HepG2 (cell line): ENCODE data around the gene CELA2B. TPM values are rescaled to one million over a fixed set of nuclear protein-coding genes. Genes with fewer than 3 reads are reported as not detected.

Experiments
- ATAC-seq: fragments of 200-7000 bp; cut with Tn5 transposase; 3 replicates; pipeline ENCODE4 v1.9.1; 2020; ENCODE audit warnings: mild to moderate bottlenecking, moderate library complexity
- BruUV-seq: library from RNA; stranded (reverse); fragments of 400-500 nt; replicated peaks from 2 replicates; lab custom pipeline; 2021; lab: Mats Ljungman, UMichigan
- CTCF ChIA-PET: fragments of 300-600 bp; formaldehyde crosslinking; extraction: SDS; loops from one replicate; lab custom pipeline; 2021; ENCODE audit warnings: low total read pairs, inconsistent platforms, low intra/inter-chr PET ratio; lab: Yijun Ruan, JAX
- POLR2A ChIA-PET: fragments of 350-600 bp; sonication (Branson Sonifier 250); formaldehyde crosslinking; loops from one replicate; lab custom pipeline; 2020; ENCODE audit warnings: antibody characterized with exemption, inconsistent platforms; lab: Yijun Ruan, JAX
- DNase-seq: peaks from one replicate; pipeline ENCODE4 v3.0.0-alpha.2; 2015; ENCODE audit warnings: low spot score
- FAIRE-seq: peaks from 3 replicates; lab custom pipeline; 2011; peaks lifted over from hg19 to GRCh38; lab: Jason Lieb, UNC
- H2AFZ ChIP-seq: one replicate; pipeline ENCODE4 v1.6.1; 2011; ENCODE audit warnings: low read length, inconsistent platforms
- H3K27ac ChIP-seq: fragments of 300-600 bp; 3 replicates; pipeline ENCODE4 v1.8.0; 2011; ENCODE audit warnings: mixed run types, mild to moderate bottlenecking, mixed read lengths, low read length, inconsistent platforms; ENCODE audit not compliant: insufficient read depth; ENCODE audit errors: extremely low read length
- H3K27me3 ChIP-seq, 2 experiments: fragments of 200-600 bp in 1 of 2; 2 replicates in 1 of 2; 3 replicates in 1 of 2; pipeline versions ENCODE4 v1.6.0 to v1.8.0; 2011; ENCODE audit warnings: low read length in 2 of 2, mild to moderate bottlenecking in 2 of 2, moderate library complexity in 2 of 2, inconsistent platforms in 1 of 2; ENCODE audit not compliant: insufficient read depth in 2 of 2, control insufficient read depth in 1 of 2
- H3K36me3 ChIP-seq, 2 experiments: fragments of 200-600 bp in 1 of 2; replicated peaks in 1 of 2; 2 replicates in 1 of 2; 3 replicates in 1 of 2; pipeline versions ENCODE4 v1.5.1 to v1.8.0; 2011; ENCODE audit warnings: low read length in 2 of 2, inconsistent platforms in 1 of 2; ENCODE audit not compliant: insufficient read depth in 2 of 2, control insufficient read depth in 1 of 2
- H3K4me1 ChIP-seq: 2 replicates; pipeline ENCODE4 v1.5.1; 2012; ENCODE audit warnings: low read length, inconsistent platforms; ENCODE audit not compliant: insufficient read depth
- H3K4me2 ChIP-seq: 2 replicates; pipeline ENCODE4 v1.6.0; 2011; ENCODE audit warnings: low read depth, low read length, inconsistent platforms
- H3K4me3 ChIP-seq, 3 experiments: fragments of 200-600 bp in 1 of 3; sonication (generic), shearing (Covaris generic) in 1 of 3; replicated peaks in 1 of 3; 2 replicates each; pipeline ENCODE4 v1.5.1; 2011 to 2016; ENCODE audit warnings: low read length in 3 of 3, inconsistent platforms in 2 of 3, low read depth in 2 of 3, mild to moderate bottlenecking in 2 of 3, control low read depth in 1 of 3, mixed read lengths in 1 of 3; ENCODE audit not compliant: insufficient read depth in 1 of 3
- H3K79me2 ChIP-seq: one replicate; pipeline ENCODE4 v1.6.1; 2011; ENCODE audit warnings: low read length, inconsistent platforms; ENCODE audit not compliant: insufficient read depth
- H3K9ac ChIP-seq: 2 replicates; pipeline ENCODE4 v1.6.0; 2011; ENCODE audit warnings: mild to moderate bottlenecking, low read depth, low read length, inconsistent platforms; ENCODE audit not compliant: insufficient read depth
- H3K9me3 ChIP-seq: 2 replicates; pipeline ENCODE4 v1.5.1; 2012; ENCODE audit warnings: mild to moderate bottlenecking, low read length
- H4K20me1 ChIP-seq: 2 replicates; pipeline ENCODE4 v1.6.0; 2011; ENCODE audit warnings: inconsistent platforms, mild to moderate bottlenecking, low read length, moderate library complexity; ENCODE audit not compliant: insufficient read depth
- FOXA1 ChIP-seq, 2 experiments: fragments of 450-650 bp in 1 of 2; sonication (generic) in 1 of 2; formaldehyde crosslinking in 1 of 2; IDR thresholded peaks; 2 replicates each; pipeline versions ENCODE4 v1.4.0 to v1.6.1; 2016 to 2020; ENCODE audit warnings: missing genetic modification reagents in 1 of 2
- HOXA3 ChIP-seq: sonication (generic); formaldehyde crosslinking; IDR thresholded peaks from 2 replicates; pipeline ENCODE4 v1.5.0; 2020; ENCODE audit warnings: missing genetic modification reagents
- HOXD1 ChIP-seq: sonication (generic); formaldehyde crosslinking; IDR thresholded peaks from 2 replicates; pipeline ENCODE4 v1.5.0; 2020; ENCODE audit warnings: missing genetic modification reagents
- JUN ChIP-seq: sonication (generic); formaldehyde crosslinking; IDR thresholded peaks from 2 replicates; pipeline ENCODE4 v1.4.0; 2020; ENCODE audit warnings: mild to moderate bottlenecking, missing genetic modification reagents
- NCOA1 ChIP-seq: sonication (generic); formaldehyde crosslinking; IDR thresholded peaks from 2 replicates; pipeline ENCODE4 v1.9.0; 2021; ENCODE audit warnings: missing genetic modification reagents
- NFRKB ChIP-seq: fragments of 450-650 bp; IDR thresholded peaks from 2 replicates; pipeline ENCODE4 v1.6.1; 2017
- NR1H2 ChIP-seq: sonication (generic); formaldehyde crosslinking; IDR thresholded peaks from 2 replicates; pipeline ENCODE4 v1.8.1; 2022; ENCODE audit warnings: low read depth, missing genetic modification reagents, borderline replicate concordance
- PTBP1 ChIP-seq: fragments of 200-400 bp; formaldehyde crosslinking; IDR thresholded peaks from 2 replicates; pipeline ENCODE4 v1.6.1; 2018; ENCODE audit warnings: low read length, low read depth; ENCODE audit not compliant: poor library complexity, severe bottlenecking
- SOX5 ChIP-seq: IDR thresholded peaks from 2 replicates; pipeline ENCODE4 v1.6.1; 2016; ENCODE audit warnings: borderline replicate concordance
- SP1 ChIP-seq, 2 experiments: fragments of 450-650 bp in 1 of 2; sonication (generic) in 1 of 2; formaldehyde crosslinking in 1 of 2; IDR thresholded peaks; 2 replicates each; pipeline versions ENCODE4 v1.4.0 to v1.6.1; 2016 to 2020; ENCODE audit warnings: missing genetic modification reagents in 1 of 2
- SSRP1 ChIP-seq: IDR thresholded peaks from 2 replicates; pipeline ENCODE4 v1.6.1; 2016; ENCODE audit warnings: control low read depth
- WGBS: methylation state at CpG from one replicate; pipeline ENCODE4 v1.1.6; 2017; ENCODE audit warnings: low lambda C conversion rate; 5-methylcytosine and 5-hydroxymethylcytosine counted together
- in situ Hi-C: cut with HindIII; loops from 2 replicates; pipeline ENCODE4 v1.10.0; 2017; ENCODE audit warnings: low pct_unique_long_range_greater_than_20kb; ENCODE audit not compliant: extremely low pct_ligation_motif_present
- intact Hi-C: fragments of 100-400 bp; cut with micrococcal nuclease; formaldehyde crosslinking; loops from one replicate; pipeline ENCODE4 v1.10.0; 2022; ENCODE audit not compliant: unreplicated experiment
- polyA plus RNA-seq, 8 experiments: library from polyadenylated mRNA; depleted of rRNA in 3 of 8; stranded (reverse) in 7 of 8; unstranded in 1 of 8; fragments of >200 nt; fragmentation: Illumina TruSeq in 4 of 8; extraction: Trizol in 4 of 8; gene quantifications; 2 replicates each; pipeline versions ENCODE4 v1.2.1 to v1.2.3, GENCODE V29; 2011 to 2016; ENCODE audit warnings: low read depth in 4 of 8, missing spikeins in 1 of 8, mixed read lengths in 1 of 8; ENCODE audit not compliant: insufficient read depth in 1 of 8
- total RNA-seq, 5 experiments: library from RNA; depleted of rRNA; stranded (reverse); fragments of >200 nt; fragmentation: Illumina TruSeq; extraction: Trizol; gene quantifications; 2 replicates each; pipeline ENCODE4 v1.2.3, GENCODE V29; 2016; ENCODE audit warnings: low read depth in 1 of 5
- TF ChIP-seq, protein P1 (sequence below): sonication (generic); formaldehyde crosslinking; IDR thresholded peaks from 2 replicates; pipeline ENCODE4 v1.4.0; 2020; ENCODE audit warnings: low read depth, mild to moderate bottlenecking, missing genetic modification reagents
- TF ChIP-seq, protein P2 (sequence below): sonication (generic); formaldehyde crosslinking; IDR thresholded peaks from 2 replicates; pipeline ENCODE4 v1.5.1; 2020; ENCODE audit warnings: mild to moderate bottlenecking, missing genetic modification reagents

Gene CELA2B
- total and polyA plus RNA-seq, 2 of the 13 experiments (the other 11 are each of a cell fraction or from before 2014, with no cell fraction given), result not detected

DNA sequence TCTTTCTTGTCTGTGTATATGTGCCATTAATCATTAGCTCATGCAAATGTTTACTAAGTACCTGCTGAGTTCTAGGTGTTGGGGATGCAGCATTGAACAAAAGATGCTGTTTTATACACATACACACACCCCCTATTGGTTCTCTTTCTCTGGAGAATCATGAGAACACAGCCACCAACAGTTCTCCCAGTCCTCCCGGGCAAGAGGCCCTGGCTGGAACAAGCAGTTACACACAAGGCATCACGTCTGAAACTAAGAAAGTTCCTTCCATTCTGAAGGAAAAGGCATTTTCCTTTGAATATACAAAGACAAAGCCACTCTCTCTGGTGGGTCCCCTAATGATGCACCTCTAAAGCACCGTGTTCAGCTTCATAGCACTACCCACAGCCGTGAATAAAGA lies 37.3 kb downstream of the CELA2B start:
- TF ChIP-seq NR1H2 (CRISPR knock-in tag) (no peak), HOXD1 (CRISPR knock-in tag) (no peak), NFRKB (no peak), SSRP1 (CRISPR knock-in tag) (no peak), FOXA1 (IDR thresholded peaks at IDR 0.05) (no peak), FOXA1 (CRISPR knock-in tag; IDR thresholded peaks at IDR 0.05) (no peak), HOXA3 (CRISPR knock-in tag) (no peak)
- TF ChIP-seq, protein P1, sequence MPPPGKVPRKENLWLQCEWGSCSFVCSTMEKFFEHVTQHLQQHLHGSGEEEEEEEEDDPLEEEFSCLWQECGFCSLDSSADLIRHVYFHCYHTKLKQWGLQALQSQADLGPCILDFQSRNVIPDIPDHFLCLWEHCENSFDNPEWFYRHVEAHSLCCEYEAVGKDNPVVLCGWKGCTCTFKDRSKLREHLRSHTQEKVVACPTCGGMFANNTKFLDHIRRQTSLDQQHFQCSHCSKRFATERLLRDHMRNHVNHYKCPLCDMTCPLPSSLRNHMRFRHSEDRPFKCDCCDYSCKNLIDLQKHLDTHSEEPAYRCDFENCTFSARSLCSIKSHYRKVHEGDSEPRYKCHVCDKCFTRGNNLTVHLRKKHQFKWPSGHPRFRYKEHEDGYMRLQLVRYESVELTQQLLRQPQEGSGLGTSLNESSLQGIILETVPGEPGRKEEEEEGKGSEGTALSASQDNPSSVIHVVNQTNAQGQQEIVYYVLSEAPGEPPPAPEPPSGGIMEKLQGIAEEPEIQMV (CRISPR knock-in tag), result no peak
- TF ChIP-seq, all 625 proteins: peak for 0

DNA sequence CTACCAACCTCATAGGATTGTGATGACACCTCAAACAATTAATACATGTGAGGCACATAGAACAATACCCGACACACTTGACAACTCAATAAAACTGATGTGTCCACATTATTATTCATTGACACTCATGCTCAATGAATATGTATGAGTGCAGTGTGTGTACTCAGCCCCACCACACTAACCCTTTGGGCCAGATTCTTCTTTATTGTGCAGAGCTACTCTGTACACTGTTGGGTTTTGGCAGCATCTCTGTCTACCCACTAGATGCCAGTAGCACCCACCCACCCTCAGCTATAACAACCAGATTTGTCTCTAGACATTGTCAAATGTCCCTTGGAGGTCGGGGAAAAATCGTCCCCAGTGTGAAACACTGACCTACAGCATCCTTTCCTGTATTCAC lies 38.0 kb downstream of the CELA2B start:
- BruUV-seq, result no TSS peak
- POLR2A ChIA-PET, result no interaction called here

More for the DNA sequence above, 37.3 kb downstream of the CELA2B start:
- Histone ChIP-seq H3K27ac (no peak overlapping the region), H3K4me3 (no peak overlapping the region), H3K36me3 (peaks cover 0 to 17% of the 10 kb centered on the region in 2 experiments; a peak in 3 of 5 replicates), H3K27me3 (no peaks in the 10 kb centered on the region), H3K9ac (no peak overlapping the region), H3K9me3 (no peaks in the 10 kb centered on the region), H2AFZ (no peak overlapping the region), H3K79me2 (no peaks in the 10 kb centered on the region), H3K4me2 (no peak overlapping the region), H4K20me1 (no peaks in the 10 kb centered on the region), H3K4me1 (peaks cover 6% of the 10 kb centered on the region; the same call in 1 of the 2 replicates)
- DNase-seq (no peak), FAIRE-seq (no peak), ATAC-seq (no peak)
- BruUV-seq, result no TSS peak
- 92% methylated on average over 4 of the region's 4 CpGs for WGBS
- CTCF ChIA-PET, result no interaction called here
- POLR2A ChIA-PET, result no interaction called here
- intact Hi-C loops, result no loop called here
- in situ Hi-C loops, result no loop called here

More for the DNA sequence above, 38.0 kb downstream of the CELA2B start:
- H3K79me2 ChIP-seq, result no peaks in the 10 kb centered on the region
- in situ Hi-C loops (no loop called here), intact Hi-C loops (no loop called here)
- peaks cover 0 to 17% of the 10 kb centered on the region in 2 experiments; a peak in 3 of 5 replicates for H3K36me3 ChIP-seq
- H3K4me3 ChIP-seq, result no peak overlapping the region
- no peaks in the 10 kb centered on the region for H3K9me3 ChIP-seq
- no peak overlapping the region for H2AFZ ChIP-seq
- H3K27me3 ChIP-seq, result no peaks in the 10 kb centered on the region
- no peak for TF ChIP-seq NCOA1 (CRISPR knock-in tag)
- TF ChIP-seq JUN (CRISPR knock-in tag), result no peak
- TF ChIP-seq PTBP1, result no peak
- TF ChIP-seq, protein P2, sequence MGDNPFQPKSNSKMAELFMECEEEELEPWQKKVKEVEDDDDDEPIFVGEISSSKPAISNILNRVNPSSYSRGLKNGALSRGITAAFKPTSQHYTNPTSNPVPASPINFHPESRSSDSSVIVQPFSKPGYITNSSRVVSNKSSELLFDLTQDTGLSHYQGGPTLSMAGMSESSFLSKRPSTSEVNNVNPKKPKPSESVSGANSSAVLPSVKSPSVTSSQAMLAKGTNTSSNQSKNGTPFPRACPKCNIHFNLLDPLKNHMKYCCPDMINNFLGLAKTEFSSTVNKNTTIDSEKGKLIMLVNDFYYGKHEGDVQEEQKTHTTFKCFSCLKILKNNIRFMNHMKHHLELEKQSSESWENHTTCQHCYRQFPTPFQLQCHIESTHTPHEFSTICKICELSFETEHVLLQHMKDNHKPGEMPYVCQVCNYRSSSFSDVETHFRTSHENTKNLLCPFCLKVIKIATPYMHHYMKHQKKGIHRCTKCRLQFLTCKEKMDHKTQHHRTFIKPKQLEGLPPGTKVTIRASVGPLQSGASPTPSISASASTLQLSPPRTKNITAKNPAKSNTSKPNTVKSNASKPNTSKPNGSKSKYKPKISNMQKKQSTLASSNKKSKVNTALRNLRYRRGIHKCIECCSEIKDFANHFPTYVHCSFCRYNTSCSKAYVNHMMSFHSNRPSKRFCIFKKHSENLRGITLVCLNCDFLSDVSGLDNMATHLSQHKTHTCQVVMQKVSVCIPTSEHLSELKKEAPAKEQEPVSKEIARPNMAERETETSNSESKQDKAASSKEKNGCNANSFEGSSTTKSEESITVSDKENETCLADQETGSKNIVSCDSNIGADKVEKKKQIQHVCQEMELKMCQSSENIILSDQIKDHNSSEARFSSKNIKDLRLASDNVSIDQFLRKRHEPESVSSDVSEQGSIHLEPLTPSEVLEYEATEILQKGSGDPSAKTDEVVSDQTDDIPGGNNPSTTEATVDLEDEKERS (CRISPR knock-in tag), result no peak
- TF ChIP-seq SOX5, result no peak
- TF ChIP-seq SP1 (IDR thresholded peaks at IDR 0.05), result no peak
- TF ChIP-seq SP1 (CRISPR knock-in tag; IDR thresholded peaks at IDR 0.05), result no peak
- H3K4me1 ChIP-seq, result peaks cover 6% of the 10 kb centered on the region; the same call in 1 of the 2 replicates
- CTCF ChIA-PET, result no interaction called here
- 97% methylated on average over 3 of the region's 3 CpGs for WGBS
- ATAC-seq (no peak), DNase-seq (no peak), FAIRE-seq (no peak)
- H3K9ac ChIP-seq, result no peak overlapping the region
- no peaks in the 10 kb centered on the region for H4K20me1 ChIP-seq
- H3K27ac ChIP-seq, result no peak overlapping the region
- H3K4me2 ChIP-seq, result no peak overlapping the region
